Subcutaneous abdominal adipose tissue (tissue), 5 donors: ENCODE data around the gene DAD1.

Experiments used
- H3K27ac ChIP-seq: one replicate; pipeline ENCODE4 v1.7.0; 2013; ENCODE audit warnings: low read depth, mild to moderate bottlenecking, inconsistent platforms, low read length, moderate library complexity
- H3K27me3 ChIP-seq, 5 donors: one replicate each; pipeline ENCODE4 v1.7.0; 2013; ENCODE audit warnings: low read length in 5 of 5, inconsistent platforms in 1 of 5; ENCODE audit not compliant: control insufficient read depth in 5 of 5, insufficient read depth in 4 of 5
- H3K36me3 ChIP-seq, 5 donors: one replicate each; pipeline ENCODE4 v1.7.0; 2013; ENCODE audit warnings: low read length in 5 of 5; ENCODE audit not compliant: control insufficient read depth in 5 of 5, insufficient read depth in 5 of 5
- H3K4me1 ChIP-seq, 5 donors: one replicate each; pipeline ENCODE4 v1.7.0; 2013; ENCODE audit warnings: low read length in 5 of 5, mild to moderate bottlenecking in 3 of 5, moderate library complexity in 1 of 5; ENCODE audit not compliant: control insufficient read depth in 5 of 5, insufficient read depth in 5 of 5
- H3K4me3 ChIP-seq, 5 donors: one replicate each; pipeline ENCODE4 v1.7.0; 2013; ENCODE audit warnings: low read length in 5 of 5, low read depth in 1 of 5
- H3K9ac ChIP-seq, 5 donors: one replicate each; pipeline ENCODE4 v1.7.0; 2013; ENCODE audit warnings: low read length in 5 of 5, mild to moderate bottlenecking in 4 of 5, moderate library complexity in 3 of 5
- H3K9me3 ChIP-seq, 5 donors: one replicate each; pipeline ENCODE4 v1.7.0; 2013; ENCODE audit warnings: low read length in 5 of 5; ENCODE audit not compliant: control insufficient read depth in 5 of 5
- donor health status: healthy.
- donor health status: healthy.
- donor health status: healthy.
- donor health status: healthy.
- donor health status: healthy.

DAD1 gene

DNA sequence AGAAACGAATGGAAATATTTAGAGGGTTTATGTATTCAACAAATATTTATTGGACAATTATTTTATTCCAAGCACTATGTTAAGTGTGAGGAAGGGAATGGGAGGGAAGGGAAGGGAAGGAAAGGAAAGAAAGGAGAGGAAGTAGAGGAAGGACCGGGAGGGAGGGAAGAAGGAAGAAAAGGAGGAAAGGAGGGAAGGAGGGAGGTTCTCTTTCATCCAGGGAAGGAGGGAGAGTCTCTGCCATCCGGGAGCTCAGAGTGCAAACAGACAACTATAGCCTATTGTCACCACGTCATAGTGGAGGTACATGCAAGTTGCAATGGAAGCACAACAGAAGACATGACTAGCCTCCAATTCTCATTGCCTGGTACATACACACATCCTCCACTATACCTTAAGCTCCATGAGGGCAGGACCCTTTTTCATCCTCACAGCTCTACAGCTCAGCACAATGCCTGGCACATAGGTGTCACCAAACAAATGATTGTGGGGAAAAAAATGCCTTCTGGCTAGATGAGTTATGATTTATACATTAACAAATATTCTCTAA, 48.1 kb downstream of the DAD1 start:
- Histone ChIP-seq H3K36me3 (no peaks in the 10 kb centered on the region), H3K27me3 (peaks cover 0 to 3% (median 0%) of the 10 kb centered on the region in 5 donors), H3K27ac (no peak overlapping the region), H3K9me3 (no peaks in the 10 kb centered on the region), H3K4me3 (no peak overlapping the region), H3K4me1 (peaks cover 0 to 32% (median 3%) of the 10 kb centered on the region in 5 donors), H3K9ac (no peak overlapping the region)

DNA sequence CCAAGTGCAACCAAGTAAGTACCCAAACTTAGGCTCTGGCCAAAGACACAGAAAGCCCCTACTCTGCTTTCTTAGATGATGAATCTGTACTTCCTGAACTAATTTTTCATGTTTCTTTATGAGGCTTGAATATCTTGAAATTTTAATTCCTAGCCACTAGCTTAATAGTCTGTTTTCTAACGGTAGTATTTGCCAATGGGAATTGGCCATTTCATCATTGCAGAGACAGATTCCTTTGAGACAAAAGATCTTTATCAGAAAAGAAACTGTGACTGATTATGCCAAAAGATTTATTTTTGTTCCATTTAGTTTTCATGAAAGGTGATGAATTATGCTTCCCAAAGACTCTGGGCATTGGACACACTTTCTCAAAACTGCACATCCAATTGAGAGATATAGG, 48.7 kb downstream of the DAD1 start:
- peaks cover 0 to 3% (median 0%) of the 10 kb centered on the region in 5 donors for H3K27me3 ChIP-seq
- H3K4me3 ChIP-seq: no peak overlapping the region
- no peaks in the 10 kb centered on the region for H3K9me3 ChIP-seq
- H3K27ac ChIP-seq: no peak overlapping the region
- no peak overlapping the region for H3K9ac ChIP-seq
- no peaks in the 10 kb centered on the region for H3K36me3 ChIP-seq
- peaks cover 0 to 29% (median 3%) of the 10 kb centered on the region in 5 donors for H3K4me1 ChIP-seq

DNA sequence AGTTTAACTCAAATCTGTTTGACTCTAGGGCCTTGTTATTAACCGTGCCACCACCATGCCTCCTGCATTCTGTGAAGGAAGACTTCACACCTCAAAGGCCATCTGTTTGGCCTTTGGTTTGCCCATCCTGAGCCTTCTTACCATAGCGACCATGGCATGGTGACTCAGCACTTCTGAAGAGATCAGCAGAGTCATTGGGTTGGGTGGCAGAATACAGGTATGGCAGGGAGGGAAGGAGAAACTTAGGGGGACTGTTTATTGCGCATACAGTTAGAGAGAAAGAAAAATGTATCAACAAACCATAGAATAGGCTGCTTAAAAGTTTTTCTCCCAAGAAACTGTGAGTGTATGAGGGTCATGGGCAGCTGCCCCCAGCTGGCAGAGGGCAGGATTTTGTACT, 49.2 kb downstream of the DAD1 start:
- no peaks in the 10 kb centered on the region for H3K9me3 ChIP-seq
- H3K36me3 ChIP-seq: no peaks in the 10 kb centered on the region
- no peaks in the 10 kb centered on the region for H3K27me3 ChIP-seq
- no peak overlapping the region for H3K27ac ChIP-seq
- peaks cover 0 to 29% (median 3%) of the 10 kb centered on the region in 5 donors for H3K4me1 ChIP-seq
- H3K9ac ChIP-seq: no peak overlapping the region
- no peak overlapping the region for H3K4me3 ChIP-seq

DNA sequence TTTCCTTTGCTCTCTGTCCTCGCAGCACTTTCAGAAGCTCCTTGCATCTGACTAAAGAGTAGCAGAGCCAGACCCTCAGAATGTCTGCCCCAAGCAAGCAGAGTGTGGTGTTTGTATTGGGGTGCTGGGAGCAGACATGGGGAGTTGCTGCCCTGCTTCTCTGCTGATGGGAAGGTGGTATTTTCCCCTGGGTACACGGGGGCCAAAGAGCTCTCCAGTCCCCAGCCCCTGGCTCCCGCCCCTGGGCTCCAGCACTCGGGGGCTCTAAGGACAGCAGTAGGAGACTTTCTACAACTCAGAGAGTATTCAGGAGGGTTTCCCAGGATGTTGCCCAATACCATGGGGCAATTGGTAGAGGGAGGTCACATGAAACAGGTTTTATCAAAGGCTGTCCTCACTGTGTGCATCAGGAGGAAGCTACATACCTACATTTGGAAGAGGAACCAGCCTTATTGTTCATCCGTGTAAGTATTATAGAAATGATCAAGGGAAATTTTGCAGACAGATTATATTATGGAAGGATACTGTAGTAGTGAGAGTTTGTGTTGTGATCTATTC, 50.3 kb downstream of the DAD1 start:
- Histone ChIP-seq H3K36me3 (no peaks in the 10 kb centered on the region), H3K9me3 (no peaks in the 10 kb centered on the region), H3K27me3 (no peaks in the 10 kb centered on the region), H3K4me3 (no peak overlapping the region), H3K9ac (no peak overlapping the region), H3K27ac (peak overlapping the region; percentile 73), H3K4me1 (peaks cover 0 to 30% (median 3%) of the 10 kb centered on the region in 5 donors)

DNA sequence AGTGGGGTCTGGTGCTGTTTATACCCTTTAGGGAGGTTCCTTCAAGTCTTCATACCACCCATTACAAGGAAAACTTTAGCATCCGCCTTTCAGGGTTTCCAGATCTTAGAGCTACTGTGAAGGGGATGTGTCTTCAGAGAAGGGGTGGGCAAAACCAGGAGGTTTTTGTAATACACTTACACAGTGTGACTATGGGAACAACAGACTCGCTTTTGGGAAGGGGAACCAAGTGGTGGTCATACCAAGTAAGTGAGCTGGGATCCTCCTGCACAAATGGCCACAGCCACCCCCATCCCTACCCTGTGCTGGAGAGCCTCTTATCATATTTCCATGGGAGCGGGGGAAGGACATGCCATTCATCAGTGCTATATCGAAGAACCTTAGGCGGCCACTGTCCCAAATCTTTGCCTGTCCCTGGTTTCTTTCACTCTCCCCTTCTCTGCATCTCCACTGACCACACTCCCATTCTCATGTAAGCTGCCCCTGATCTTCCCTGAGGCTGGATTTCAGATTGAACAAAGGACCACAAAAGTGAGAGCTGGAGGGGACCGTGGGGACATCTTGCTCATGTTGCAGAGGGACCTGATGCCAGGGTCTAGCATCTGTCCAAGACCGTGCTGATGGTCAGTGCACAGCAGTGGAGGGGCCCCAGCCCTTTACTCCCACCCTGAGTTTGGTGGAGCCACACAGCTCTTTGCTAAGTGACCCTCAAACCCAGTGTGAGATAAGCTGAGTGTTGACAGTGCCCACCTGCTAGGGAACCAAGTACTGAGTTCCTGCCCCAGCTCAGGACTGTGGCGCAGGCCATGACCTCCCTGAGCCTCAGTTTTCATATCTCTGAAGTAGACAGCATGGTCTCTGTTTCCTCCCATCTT, 51.4 kb downstream of the DAD1 start:
- Histone ChIP-seq H3K9ac (peak overlapping the region in 1 of 5 donors; percentile 21), H3K4me3 (no peak overlapping the region), H3K27me3 (no peaks in the 10 kb centered on the region), H3K27ac (peak overlapping the region; percentile 73), H3K4me1 (peaks cover 0 to 34% (median 3%) of the 10 kb centered on the region in 5 donors), H3K9me3 (no peaks in the 10 kb centered on the region), H3K36me3 (no peaks in the 10 kb centered on the region)

DNA sequence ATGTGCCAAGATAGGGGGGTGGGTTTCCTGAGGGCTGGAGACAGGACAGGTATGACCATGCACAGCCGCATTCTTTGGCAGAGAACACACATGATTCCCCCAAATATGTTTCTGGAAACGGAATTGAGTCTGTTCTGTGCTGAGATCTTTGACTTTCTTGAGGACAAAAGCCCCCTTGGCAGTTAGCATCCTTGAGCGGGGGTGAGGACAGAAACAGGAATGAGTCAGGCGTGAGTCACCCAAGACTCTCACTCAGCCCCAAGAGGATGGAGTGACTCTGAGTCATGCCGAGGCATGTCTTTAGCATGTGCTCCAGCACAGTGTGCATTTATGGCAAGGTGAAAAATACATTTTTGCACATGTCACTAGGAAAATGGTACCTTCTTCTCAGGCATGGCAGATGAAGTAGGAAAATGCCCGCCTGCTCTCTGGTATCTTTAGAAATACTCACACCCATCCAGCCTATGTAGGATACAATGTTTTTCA, 52.1 kb downstream of the DAD1 start:
- H3K4me3 ChIP-seq: no peak overlapping the region
- H3K9me3 ChIP-seq: no peaks in the 10 kb centered on the region
- peak overlapping the region in 1 of 5 donors; percentile 23 for H3K9ac ChIP-seq
- H3K4me1 ChIP-seq: peaks cover 0 to 38% (median 3%) of the 10 kb centered on the region in 5 donors
- no peaks in the 10 kb centered on the region for H3K36me3 ChIP-seq
- H3K27ac ChIP-seq: peak overlapping the region; percentile 73
- no peaks in the 10 kb centered on the region for H3K27me3 ChIP-seq

DNA sequence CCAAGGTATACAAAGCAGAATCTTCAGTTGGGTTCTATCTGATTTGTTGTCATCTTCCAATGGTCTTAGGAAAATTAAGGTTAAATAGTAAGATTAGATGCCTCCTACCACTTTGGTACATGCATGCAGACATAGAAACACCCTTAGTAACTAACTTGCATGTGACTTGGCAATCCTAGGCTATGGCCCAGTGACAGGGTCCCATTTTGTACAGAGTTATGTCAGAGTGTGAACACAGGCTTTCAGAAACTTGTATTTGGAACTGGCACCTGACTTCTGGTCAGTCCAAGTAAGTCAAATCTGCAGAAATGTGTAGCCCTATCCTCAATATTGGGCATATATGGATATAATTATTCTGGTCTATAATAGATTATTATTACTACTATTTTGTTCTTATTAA, 53.1 kb downstream of the DAD1 start:
- Histone ChIP-seq H3K4me1 (peaks cover 0 to 37% (median 3%) of the 10 kb centered on the region in 5 donors), H3K27ac (peak overlapping the region; percentile 61), H3K36me3 (no peaks in the 10 kb centered on the region), H3K9ac (no peak overlapping the region), H3K27me3 (no peaks in the 10 kb centered on the region), H3K4me3 (no peak overlapping the region), H3K9me3 (no peaks in the 10 kb centered on the region)

DNA sequence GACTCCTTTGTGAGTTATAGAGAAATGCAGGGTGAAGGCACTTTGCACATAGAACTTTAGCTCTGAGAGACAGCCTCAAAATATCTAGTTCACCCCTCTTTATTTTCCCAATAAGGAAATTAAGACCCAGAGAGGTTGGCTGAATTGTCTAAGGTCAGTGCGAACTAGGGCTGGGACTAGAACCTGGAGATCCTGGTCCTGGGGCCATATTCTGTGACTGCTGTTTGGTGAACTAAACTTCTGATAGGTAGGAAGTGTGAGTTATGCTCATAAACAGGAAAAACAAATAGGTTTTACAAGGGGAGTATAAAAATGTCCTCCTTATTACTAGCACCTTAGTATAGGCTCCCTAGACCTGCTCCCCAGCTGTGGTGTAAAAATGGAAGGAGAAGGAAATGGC, 53.9 kb downstream of the DAD1 start:
- peaks cover 0 to 36% (median 3%) of the 10 kb centered on the region in 5 donors for H3K4me1 ChIP-seq
- H3K9me3 ChIP-seq: no peaks in the 10 kb centered on the region
- no peak overlapping the region for H3K9ac ChIP-seq
- no peaks in the 10 kb centered on the region for H3K27me3 ChIP-seq
- no peaks in the 10 kb centered on the region for H3K36me3 ChIP-seq
- H3K4me3 ChIP-seq: no peak overlapping the region
- H3K27ac ChIP-seq: no peak overlapping the region

DNA sequence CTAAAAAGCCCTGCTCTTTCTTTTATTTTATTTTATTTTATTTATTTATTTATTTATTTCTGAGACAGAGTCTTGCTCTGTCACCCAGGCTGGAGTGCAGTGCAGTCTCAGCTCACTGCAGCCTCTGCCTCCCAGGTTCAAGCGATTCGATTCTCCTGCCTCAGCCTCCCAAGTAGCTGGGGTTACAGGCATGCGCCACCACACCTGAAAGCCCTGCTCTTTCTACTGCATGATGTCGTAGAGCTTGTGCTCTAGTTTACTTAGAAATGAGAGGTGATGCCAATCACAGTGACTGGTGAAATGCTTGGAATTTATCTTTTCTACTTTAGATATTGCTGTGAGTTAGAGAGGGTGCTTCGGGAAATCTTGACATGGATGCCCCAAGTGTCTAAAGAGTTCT, 54.5 kb downstream of the DAD1 start:
- no peaks in the 10 kb centered on the region for H3K36me3 ChIP-seq

More for the DNA sequence above, 54.5 kb downstream of the DAD1 start:
- no peaks in the 10 kb centered on the region for H3K9me3 ChIP-seq
- H3K27me3 ChIP-seq: no peaks in the 10 kb centered on the region
- peaks cover 0 to 36% (median 3%) of the 10 kb centered on the region in 5 donors for H3K4me1 ChIP-seq
- no peak overlapping the region for H3K27ac ChIP-seq
- no peak overlapping the region for H3K4me3 ChIP-seq
- no peak overlapping the region for H3K9ac ChIP-seq
